HAP-1 (cell line): ENCODE results near the gene CIAPIN1.

Experiments used
- DNase-seq, 2 experiments: peaks; one replicate each; pipeline ENCODE4 v3.0.0-alpha.2; 2016 to 2020; ENCODE audit warnings: low spot score in 2 of 2
- H3K27me3 ChIP-seq: fragments of 250-450 bp; sonication (Bioruptor Pico); 2 replicates; pipeline ENCODE4 v1.5.1; 2020; ENCODE audit warnings: low read depth, mild to moderate bottlenecking, moderate library complexity
- H3K36me3 ChIP-seq: fragments of 250-450 bp; sonication (Bioruptor Pico); replicated peaks from 2 replicates; pipeline ENCODE4 v1.5.1; 2020; ENCODE audit warnings: mild to moderate bottlenecking
- H3K4me1 ChIP-seq: fragments of 250-450 bp; sonication (Bioruptor Pico); 2 replicates; pipeline ENCODE4 v1.5.1; 2020; ENCODE audit warnings: mild to moderate bottlenecking
- H3K4me3 ChIP-seq: fragments of 250-450 bp; sonication (Bioruptor Pico); 2 replicates; pipeline ENCODE4 v1.5.1; 2020; ENCODE audit warnings: mild to moderate bottlenecking, moderate library complexity
- H3K9me3 ChIP-seq: fragments of 250-450 bp; sonication (Bioruptor Pico); 2 replicates; pipeline ENCODE4 v1.5.1; 2020; ENCODE audit warnings: mild to moderate bottlenecking, moderate library complexity
- in situ Hi-C: fragments of 300-500 bp; cut with MboI; formaldehyde crosslinking; loops from 3 replicates; pipeline ENCODE4 v1.14.3; 2020; ENCODE audit warnings: low sequenced_read_pairs, inconsistent platforms, mixed read lengths

The CIAPIN1 gene

DNA sequence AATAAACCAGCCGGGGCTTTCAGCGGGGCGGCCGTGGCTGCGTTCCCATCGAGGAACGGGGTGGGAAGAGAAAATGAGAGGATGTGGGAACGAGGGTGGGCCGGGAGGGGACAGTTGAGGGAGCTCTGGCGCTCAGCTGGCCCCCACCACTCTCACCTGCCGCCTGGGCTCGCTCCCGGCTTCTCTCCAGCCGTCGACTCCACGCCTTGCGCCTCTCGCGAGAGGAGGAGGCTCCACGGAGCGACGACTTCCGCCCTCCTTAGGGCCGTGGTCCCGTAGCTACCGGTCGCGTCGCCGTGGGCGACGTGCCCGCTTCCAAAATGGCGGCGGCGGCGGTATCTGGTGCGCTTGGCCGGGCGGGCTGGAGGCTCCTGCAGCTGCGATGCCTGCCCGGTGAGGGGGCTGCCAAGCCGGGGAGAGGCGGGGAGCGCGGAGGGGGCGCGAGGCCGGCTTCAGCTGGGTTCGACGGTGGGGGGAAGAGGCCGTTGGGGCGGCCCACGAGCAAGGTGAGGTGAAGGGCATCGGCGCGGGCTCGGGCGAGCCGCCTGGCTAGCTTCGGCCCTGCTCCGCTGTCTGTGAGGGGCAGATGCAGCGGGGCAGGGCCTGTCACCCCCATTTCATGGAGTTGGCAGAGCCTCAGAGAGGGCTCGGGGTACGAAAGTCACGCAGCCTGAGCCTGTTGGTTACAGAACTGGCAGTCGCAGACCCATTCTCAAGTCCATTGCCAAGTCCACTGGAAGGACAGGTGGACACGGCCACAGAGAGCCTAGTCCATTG lies at the start of gene CIAPIN1, which contains the start of gene COQ9:
Gene CIAPIN1 (minus strand): TSS at position 200 of the 777 bp plus-strand sequence. CDS start 6,457 bp downstream, outside the sequence.
Gene COQ9 (plus strand): TSS at position 294 of the 777 bp plus-strand sequence. CDS start 27 bp downstream, at position 321.
- peaks cover 32% of the 10 kb centered on the region for H3K4me1 ChIP-seq
- H3K27me3 ChIP-seq: no peaks in the 10 kb centered on the region
- H3K36me3 ChIP-seq: peaks cover 16% of the 10 kb centered on the region
- peak; percentile 88 to 94 for DNase-seq
- no peaks in the 10 kb centered on the region for H3K9me3 ChIP-seq
- in situ Hi-C loops: no loop called here
- H3K4me3 ChIP-seq: peak within 1 kb of the TSS; percentile 96

DNA sequence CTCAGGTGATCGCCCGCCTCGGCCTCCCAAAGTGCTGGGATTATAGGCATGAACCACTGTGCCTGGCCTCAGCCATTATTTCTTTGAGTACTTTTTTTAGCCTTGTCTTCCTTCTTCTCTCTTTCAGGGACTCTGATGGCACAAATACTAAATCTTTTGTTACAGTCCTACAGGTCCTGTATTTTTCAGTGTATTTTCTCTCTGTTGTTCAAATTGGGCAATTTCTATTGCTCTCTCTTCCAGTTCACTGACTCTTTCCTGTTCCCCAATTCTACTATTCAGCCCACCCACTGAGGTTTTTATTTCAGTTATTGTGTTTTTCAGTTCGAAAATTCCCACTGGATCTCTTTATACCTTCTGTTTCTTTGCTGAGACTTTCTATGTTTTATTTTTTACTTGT lies 46.6 kb upstream of the CIAPIN1 start:
- in situ Hi-C loops: no loop called here
- H3K36me3 ChIP-seq: no peaks in the 10 kb centered on the region
- peaks cover 1% of the 10 kb centered on the region; the same call in 1 of the 2 replicates for H3K9me3 ChIP-seq
- H3K4me1 ChIP-seq: no peaks in the 10 kb centered on the region
- H3K4me3 ChIP-seq: no peak overlapping the region
- no peak for DNase-seq
- H3K27me3 ChIP-seq: peaks cover 4% of the 10 kb centered on the region; the same call in 1 of the 2 replicates

DNA sequence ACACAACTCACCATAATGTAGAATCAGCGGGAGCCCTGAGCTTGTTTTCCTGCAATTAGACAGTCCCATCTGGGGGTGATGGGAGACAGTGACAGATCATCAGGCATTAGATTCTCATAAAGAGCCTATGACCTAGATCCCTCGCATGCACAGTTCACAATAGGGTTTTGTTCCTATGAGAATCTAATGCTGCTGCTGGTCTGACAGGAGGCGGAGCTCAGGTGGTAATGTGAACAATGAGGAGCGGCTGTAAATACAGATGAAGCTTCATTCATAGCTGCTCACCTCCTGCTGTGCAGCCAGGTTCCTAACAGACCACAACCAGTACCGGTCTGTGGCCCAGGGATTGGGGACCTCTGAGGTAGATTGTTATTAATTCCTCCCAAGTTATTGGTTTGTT lies 42.0 kb upstream of the CIAPIN1 start:
- in situ Hi-C loops: no loop called here
- Histone ChIP-seq H3K36me3 (no peaks in the 10 kb centered on the region), H3K4me3 (no peak overlapping the region), H3K9me3 (peaks cover 4% of the 10 kb centered on the region; the same call in 1 of the 2 replicates), H3K4me1 (peaks cover 7% of the 10 kb centered on the region; the same call in 1 of the 2 replicates), H3K27me3 (peaks cover 4% of the 10 kb centered on the region; the same call in 1 of the 2 replicates)
- no peak for DNase-seq

DNA sequence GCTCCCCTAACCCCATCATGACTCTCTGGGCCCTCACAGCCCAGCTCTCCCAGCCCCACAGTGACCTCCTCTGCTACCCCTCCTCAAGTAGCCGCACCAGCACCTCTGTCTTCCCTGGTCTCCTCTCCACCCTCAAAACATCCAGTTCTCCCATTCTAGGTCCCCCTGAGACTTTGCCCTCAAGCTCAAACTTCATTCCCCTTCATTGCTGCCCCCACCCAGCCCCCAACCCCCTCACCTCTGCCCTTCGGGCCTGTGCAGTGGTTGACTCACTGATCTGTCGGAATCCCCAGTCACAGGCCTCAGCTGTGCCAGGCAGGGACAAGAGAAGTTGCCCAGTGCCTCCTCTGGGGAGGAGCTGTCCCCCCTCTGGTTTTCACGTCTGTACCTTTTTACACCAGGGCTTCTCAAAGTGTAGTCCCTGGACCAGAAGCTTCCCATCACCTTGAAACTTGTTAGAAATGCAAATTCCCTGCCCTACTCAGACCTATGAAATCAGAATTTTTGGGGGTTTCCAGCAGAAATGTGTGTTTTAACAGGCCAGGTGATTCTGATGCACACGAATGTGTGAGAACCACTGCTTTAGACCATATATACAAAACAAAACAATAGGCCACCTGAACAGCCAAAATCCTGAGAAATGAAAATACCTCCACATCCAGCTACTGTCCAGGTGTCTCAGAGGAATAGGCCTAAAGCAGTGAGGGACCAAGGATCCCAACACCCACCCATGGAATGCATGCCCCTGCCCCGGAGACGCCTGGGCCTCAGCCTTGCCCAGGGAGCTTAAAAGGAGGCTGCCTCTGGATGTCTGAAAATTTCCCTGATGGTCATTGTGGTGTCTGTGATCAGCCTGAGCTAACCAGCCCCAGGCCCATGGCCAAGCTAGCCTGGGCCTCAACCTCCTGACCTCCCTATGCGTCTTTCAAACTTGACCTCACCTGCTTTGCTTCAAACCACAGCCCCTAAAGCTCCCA lies 40.0 kb upstream of the CIAPIN1 start:
- in situ Hi-C loops: no loop called here
- peaks cover 4% of the 10 kb centered on the region; the same call in 1 of the 2 replicates for H3K27me3 ChIP-seq
- peaks cover 4% of the 10 kb centered on the region; the same call in 1 of the 2 replicates for H3K9me3 ChIP-seq
- peak overlapping the region; percentile 6; the same call in 1 of the 2 replicates for H3K4me3 ChIP-seq
- no peak for DNase-seq
- peaks cover 7% of the 10 kb centered on the region; the same call in 1 of the 2 replicates for H3K4me1 ChIP-seq
- no peaks in the 10 kb centered on the region for H3K36me3 ChIP-seq

DNA sequence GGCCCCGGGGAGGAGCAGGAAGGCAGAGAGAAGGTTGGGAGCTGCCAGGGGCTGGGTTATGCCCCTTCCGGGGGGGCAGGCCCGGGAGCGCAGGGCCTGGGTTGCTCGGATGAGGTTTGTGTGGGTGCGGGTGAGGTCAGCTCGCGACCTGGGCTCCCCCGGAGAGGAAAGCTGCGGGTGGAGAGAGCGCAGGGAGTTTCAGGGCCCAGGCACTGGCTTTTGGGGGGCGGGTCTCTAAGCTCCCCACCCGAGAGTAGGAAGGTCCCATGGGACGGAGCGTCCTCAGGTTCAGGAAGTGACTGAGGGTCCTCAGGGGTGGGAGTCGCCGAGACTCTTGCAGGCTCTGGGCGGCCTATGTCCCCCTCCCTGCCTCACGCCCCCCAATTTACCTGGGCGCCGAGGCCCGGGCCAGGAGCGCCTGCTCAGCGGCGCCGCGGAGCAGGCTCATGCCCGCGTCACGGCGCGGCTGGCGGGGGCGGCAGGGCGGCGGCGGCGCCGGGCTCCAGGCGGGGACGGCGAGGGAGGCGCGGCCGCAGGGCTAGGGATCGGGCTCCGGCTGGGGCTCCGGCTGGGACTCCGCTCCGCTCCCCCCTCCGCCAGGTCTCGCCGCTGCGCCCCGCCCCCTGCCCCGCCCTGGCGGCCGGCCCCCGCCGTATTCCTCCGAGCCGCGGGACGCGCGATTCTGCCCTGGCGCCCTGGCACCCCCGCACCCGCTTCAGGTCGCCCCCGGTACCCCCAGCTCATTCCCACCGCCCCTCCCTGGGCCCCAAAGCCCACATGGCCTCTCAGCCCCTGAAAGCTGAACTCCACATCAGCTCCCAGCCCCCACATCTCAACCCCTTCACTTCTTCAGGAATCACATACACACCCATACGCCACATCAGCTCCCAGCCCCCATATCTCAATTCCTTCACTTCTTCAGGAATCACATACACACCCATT lies 39.0 kb upstream of the CIAPIN1 start, which contains the start of gene DOK4:
Gene DOK4 (minus strand): TSS at position 578 of the 942 bp plus-strand sequence. CDS start 6,986 bp downstream, outside the sequence.
- in situ Hi-C loops: no loop called here
- peak; percentile 74 to 90 for DNase-seq
- Histone ChIP-seq H3K27me3 (no peaks in the 10 kb centered on the region), H3K4me3 (peak within 1 kb of the TSS; percentile 48), H3K9me3 (peaks cover 4% of the 10 kb centered on the region; the same call in 1 of the 2 replicates), H3K4me1 (peaks cover 7% of the 10 kb centered on the region; the same call in 1 of the 2 replicates), H3K36me3 (no peaks in the 10 kb centered on the region)

DNA sequence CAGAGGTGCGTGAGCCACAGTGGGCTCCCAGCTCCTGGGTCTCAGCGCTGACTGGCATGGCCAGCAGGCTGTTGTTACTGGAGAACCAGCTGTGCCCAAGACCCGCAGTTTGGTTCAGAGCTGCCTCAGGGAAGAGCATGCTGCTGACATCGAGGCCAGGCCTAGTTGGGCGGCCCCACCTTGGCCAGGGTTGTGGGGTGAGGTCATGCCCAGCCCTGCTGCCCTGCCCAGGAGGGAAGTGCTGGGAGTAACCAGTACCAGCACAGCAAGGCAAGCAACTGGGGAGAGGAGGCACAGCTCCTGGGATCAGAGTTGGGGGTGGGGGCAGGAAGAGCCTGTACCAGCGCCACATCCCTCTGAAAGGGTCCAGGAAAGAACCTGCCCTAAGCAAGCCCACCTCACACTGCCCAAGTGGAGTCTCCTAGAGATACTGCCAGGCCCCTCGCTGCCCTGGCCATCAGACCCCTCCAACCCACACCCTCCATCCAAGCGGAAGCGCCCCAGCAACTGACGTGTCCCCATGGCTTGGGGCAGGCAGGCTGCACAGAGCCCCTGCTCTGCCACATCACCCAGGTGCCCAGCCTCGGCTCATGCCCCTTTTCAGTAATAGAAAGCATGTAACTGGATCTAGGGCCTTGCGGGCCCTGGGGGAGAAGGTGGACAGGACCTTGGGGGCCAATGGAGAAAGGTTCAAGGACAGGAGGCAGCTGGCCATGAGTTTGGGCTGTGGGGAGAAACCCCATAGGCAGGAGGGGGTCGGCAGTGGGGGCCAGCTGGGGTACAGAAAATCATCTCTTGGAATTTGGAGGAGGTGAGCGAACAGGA lies 38.1 kb upstream of the CIAPIN1 start:
- H3K27me3 ChIP-seq: no peaks in the 10 kb centered on the region
- peaks cover 4% of the 10 kb centered on the region; the same call in 1 of the 2 replicates for H3K9me3 ChIP-seq
- in situ Hi-C loops: no loop called here
- no peaks in the 10 kb centered on the region for H3K36me3 ChIP-seq
- DNase-seq: no peak
- peak overlapping the region; percentile 48 for H3K4me3 ChIP-seq
- peaks cover 7% of the 10 kb centered on the region; the same call in 1 of the 2 replicates for H3K4me1 ChIP-seq

DNA sequence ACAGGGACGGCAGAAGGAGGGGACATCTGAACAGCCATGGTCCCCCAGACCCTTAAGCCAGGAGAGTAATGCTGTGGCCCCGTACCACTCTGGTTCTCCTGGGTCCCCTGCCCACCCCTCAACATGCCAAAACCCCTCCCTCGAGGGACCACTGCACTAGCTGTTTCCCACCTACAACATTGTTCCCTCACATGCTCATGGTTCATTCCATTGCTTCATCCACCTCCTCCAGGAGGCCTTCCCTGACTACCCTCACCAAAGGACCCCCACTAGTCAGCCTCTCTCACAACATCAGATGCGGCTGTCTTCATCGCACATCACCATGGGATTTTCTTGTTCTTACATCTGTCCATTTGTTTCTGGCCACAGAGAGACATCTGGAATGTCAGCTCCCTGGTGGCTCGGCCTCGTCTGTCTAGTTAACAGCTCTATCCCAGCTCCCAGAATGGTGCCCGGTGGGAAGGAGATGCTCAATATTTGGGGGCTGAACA lies 37.4 kb upstream of the CIAPIN1 start:
- no peak overlapping the region for H3K4me3 ChIP-seq
- no peaks in the 10 kb centered on the region for H3K36me3 ChIP-seq
- no peak for DNase-seq
- peaks cover 4% of the 10 kb centered on the region; the same call in 1 of the 2 replicates for H3K9me3 ChIP-seq
- in situ Hi-C loops: no loop called here
- no peaks in the 10 kb centered on the region for H3K27me3 ChIP-seq
- H3K4me1 ChIP-seq: peaks cover 11% of the 10 kb centered on the region; the same call in 1 of the 2 replicates

DNA sequence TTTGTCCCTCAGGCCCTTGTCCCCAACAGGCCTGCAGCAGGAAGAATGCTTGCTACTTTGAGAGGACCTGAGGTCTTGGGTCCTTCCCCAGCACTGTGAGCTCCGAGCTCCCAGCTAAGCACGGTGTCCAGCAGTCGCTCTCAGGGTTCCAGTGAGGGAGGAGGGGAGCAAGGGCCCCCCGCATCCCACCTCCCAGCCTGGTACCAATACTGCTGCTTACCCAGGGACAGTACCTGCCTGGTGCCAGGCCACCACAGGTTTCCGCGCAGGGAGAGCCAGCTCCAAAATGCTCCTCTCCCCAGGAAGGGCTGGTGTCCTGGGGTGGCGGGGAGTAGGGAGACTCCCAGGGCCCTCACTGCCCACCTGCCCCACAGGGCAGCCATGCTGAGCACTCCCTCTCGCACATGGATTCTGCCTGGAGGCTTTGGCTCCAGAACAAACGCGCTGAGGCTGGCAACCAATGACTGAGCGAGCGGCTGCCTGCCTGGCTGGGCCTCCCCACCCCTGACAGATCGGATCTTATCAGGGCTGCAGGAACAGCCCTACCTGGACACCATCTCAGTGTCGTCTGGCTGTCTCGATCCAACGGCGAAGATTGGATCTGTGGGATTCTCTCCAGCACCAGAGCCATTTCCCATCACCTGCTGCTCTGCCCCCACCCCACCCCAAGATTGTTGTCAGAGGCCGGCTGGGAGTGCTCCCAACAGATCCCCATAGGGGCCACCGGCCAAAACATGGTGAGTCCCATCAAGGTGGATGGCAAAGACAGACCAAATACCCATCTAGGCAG lies 36.7 kb upstream of the CIAPIN1 start:
- DNase-seq: no peak
- peaks cover 4% of the 10 kb centered on the region; the same call in 1 of the 2 replicates for H3K9me3 ChIP-seq
- in situ Hi-C loops: no loop called here
- H3K36me3 ChIP-seq: no peaks in the 10 kb centered on the region
- H3K4me1 ChIP-seq: peaks cover 11% of the 10 kb centered on the region; the same call in 1 of the 2 replicates
- no peak overlapping the region for H3K4me3 ChIP-seq
- H3K27me3 ChIP-seq: no peaks in the 10 kb centered on the region

DNA sequence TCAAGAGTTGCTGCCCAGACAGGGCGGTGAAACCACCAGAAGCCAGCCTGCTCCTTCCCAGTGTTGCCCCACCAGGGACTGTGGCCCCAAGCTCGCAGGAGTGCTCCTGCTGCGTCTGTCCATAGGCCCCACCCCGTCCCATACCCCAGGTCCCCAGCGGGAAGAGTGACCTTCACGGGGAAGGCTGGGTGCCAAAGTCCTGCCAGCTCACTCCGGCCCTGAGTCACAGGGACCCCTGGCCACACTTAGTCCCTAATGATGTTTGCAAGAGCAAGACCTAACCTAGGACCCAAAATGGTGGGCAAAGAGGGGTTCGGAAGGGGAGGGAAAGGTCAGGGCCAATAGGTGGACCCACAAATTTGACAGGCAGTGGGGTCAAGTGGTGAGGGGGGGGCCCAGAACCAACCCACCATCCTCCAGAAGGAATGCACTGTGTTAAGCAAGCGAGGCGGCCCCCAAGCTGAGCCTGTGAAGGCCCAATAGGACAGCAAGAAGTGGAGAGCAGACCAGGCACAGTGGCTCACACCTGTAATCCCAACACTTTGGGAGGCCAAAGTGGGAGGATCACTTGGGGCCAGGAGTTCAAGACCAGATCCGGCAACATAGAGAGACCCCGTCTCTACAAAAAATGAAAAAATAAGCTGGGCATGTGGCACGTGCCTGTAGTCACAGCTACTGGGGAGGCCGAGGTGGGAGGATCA lies 35.8 kb upstream of the CIAPIN1 start:
- DNase-seq: no peak
- in situ Hi-C loops: no loop called here
- peaks cover 11% of the 10 kb centered on the region; the same call in 1 of the 2 replicates for H3K4me1 ChIP-seq

DNA sequence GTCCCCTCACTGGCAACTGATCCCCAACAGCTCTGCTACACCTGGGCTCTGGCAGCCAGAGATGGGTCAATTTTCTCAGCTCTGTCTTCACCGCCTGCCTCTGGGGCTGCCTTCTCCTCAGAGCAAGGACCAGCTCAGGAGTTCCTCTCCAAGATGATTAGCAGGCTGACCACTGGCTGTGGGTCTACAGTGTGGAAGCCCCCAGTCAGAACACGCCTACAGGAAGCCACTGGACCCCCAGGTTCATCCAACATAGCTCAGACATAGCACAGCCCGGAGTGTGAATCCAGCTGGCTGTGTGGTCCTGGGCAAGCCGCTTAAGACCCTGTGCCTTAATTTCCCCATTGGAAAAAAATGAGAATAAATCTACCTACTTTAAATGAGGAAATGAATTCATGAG lies 34.2 kb upstream of the CIAPIN1 start:
- no peak overlapping the region for H3K4me3 ChIP-seq
- peaks cover 8% of the 10 kb centered on the region; the same call in 1 of the 2 replicates for H3K4me1 ChIP-seq
- H3K27me3 ChIP-seq: no peaks in the 10 kb centered on the region
- H3K9me3 ChIP-seq: no peaks in the 10 kb centered on the region
- DNase-seq: no peak
- in situ Hi-C loops: no loop called here
- no peaks in the 10 kb centered on the region for H3K36me3 ChIP-seq

More for the DNA sequence above, 35.8 kb upstream of the CIAPIN1 start:
- Histone ChIP-seq H3K27me3 (no peaks in the 10 kb centered on the region), H3K4me3 (no peak overlapping the region), H3K36me3 (no peaks in the 10 kb centered on the region), H3K9me3 (no peaks in the 10 kb centered on the region)
